HUES64 (cell line): ENCODE results near the gene C1R.
"Not testable (repeated sequence)": the region's sequence is repeated elsewhere in the genome, so short reads cannot be mapped to it uniquely, and the experiment has no call there.

Experiments used
- H3K27ac ChIP-seq: 2 replicates; pipeline ENCODE4 v1.7.0; 2013; ENCODE audit warnings: low read depth, low read length, inconsistent platforms
- H3K27me3 ChIP-seq: 2 replicates; pipeline ENCODE4 v1.6.1; 2013; ENCODE audit warnings: mild to moderate bottlenecking, low read length; ENCODE audit not compliant: insufficient read depth
- H3K36me3 ChIP-seq: 2 replicates; pipeline ENCODE4 v1.6.1; 2013; ENCODE audit warnings: mild to moderate bottlenecking, low read length; ENCODE audit not compliant: insufficient read depth
- H3K4me1 ChIP-seq: 2 replicates; pipeline ENCODE4 v1.6.1; 2013; ENCODE audit warnings: mild to moderate bottlenecking, low read length, moderate library complexity; ENCODE audit not compliant: insufficient read depth
- H3K4me3 ChIP-seq: 2 replicates; pipeline ENCODE4 v1.5.1; 2013; ENCODE audit warnings: mild to moderate bottlenecking, low read length, moderate library complexity
- H3K9ac ChIP-seq: 2 replicates; pipeline ENCODE4 v1.6.1; 2013; ENCODE audit warnings: mild to moderate bottlenecking, low read depth, low read length
- H3K9me3 ChIP-seq: 2 replicates; pipeline ENCODE4 v1.6.1; 2013; ENCODE audit warnings: low read depth, low read length; ENCODE audit not compliant: insufficient read depth
- WGBS: fragments of 150-250, 120-280 bp; methylation state at CpG from one replicate; pipeline ENCODE4 v1.1.7; 2013; ENCODE audit warnings: missing lambda C conversion rate; 5-methylcytosine and 5-hydroxymethylcytosine counted together

The C1R gene

GRCh38 chr12:7064516-7064915 lies 27.7 kb downstream of the C1R start:
- Histone ChIP-seq H3K27me3 (no peaks in the 10 kb centered on the region), H3K9ac (no peak overlapping the region), H3K4me1 (peaks cover 8% of the 10 kb centered on the region), H3K9me3 (no peaks in the 10 kb centered on the region), H3K27ac (no peak overlapping the region), H3K4me3 (no peak overlapping the region), H3K36me3 (no peaks in the 10 kb centered on the region)
- WGBS, result 97% methylated on average over 3 of the region's 3 CpGs

DNA sequence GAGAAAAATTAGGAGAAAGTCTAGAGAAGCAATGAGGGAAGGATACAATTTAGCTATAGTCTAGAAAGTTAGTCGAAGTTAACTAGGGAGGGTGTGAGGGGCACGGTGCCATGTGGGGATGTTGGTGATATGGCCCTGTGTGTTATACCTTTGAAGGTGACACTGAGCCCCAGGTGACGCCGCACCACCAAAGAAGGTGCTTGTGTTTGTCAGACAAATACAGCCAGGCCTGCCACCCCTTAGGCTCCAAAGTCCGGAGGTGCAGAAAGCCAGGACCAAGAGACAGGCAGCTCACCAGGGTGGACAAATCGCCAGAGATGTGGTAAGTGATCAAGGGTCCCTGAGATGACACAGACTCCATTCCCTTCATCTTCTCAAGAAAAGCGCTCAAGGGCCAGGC lies 30.6 kb downstream of the C1R start:
- 94% methylated on average over 7 of the region's 7 CpGs for WGBS
- H3K9ac ChIP-seq, result no peak overlapping the region
- H3K9me3 ChIP-seq, result no peaks in the 10 kb centered on the region
- peaks cover 8% of the 10 kb centered on the region for H3K4me1 ChIP-seq
- H3K27ac ChIP-seq, result no peak overlapping the region
- H3K27me3 ChIP-seq, result no peaks in the 10 kb centered on the region
- no peaks in the 10 kb centered on the region for H3K36me3 ChIP-seq
- no peak overlapping the region for H3K4me3 ChIP-seq

DNA sequence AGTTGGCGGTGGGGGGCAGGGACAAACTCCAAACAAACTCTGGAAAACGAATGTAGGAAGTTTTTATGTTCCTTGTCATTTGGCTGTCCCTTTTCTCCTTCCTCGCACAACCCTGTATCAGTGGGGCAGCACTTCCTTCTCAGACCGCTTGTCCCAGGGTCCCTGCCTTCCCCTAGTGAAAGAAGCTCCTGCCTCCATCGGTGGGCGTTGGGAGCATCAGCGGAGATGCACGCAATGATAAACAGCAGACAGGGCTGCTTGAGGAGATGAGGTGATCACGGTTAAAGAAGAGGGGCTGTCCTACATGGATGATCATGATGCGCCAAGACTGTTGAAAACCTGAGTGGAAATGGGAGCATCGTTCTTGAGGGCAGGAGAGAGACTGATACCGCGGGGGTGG lies 31.1 kb downstream of the C1R start:
- no peak overlapping the region for H3K27ac ChIP-seq
- H3K4me3 ChIP-seq, result no peak overlapping the region
- WGBS, result 82% methylated on average over 13 of the region's 13 CpGs
- no peaks in the 10 kb centered on the region for H3K9me3 ChIP-seq
- no peaks in the 10 kb centered on the region for H3K36me3 ChIP-seq
- no peaks in the 10 kb centered on the region for H3K27me3 ChIP-seq
- peaks cover 8% of the 10 kb centered on the region for H3K4me1 ChIP-seq
- peak overlapping the region; percentile 24; the same call in 1 of the 2 replicates for H3K9ac ChIP-seq

GRCh38 chr12:7060353-7060954 lies 31.8 kb downstream of the C1R start, which contains the start of gene C1S:
Gene C1S, plus strand, starts transcription at chr12:7060718. Its CDS starts 1,195 bp downstream, at chr12:7061913.
- no peak within 1 kb of the TSS for H3K27ac ChIP-seq

GRCh38 chr12:7059780-7060179 lies 32.5 kb downstream of the C1R start:
- no peaks in the 10 kb centered on the region for H3K27me3 ChIP-seq
- H3K9ac ChIP-seq, result no peak overlapping the region
- H3K4me1 ChIP-seq, result peaks cover 8% of the 10 kb centered on the region
- H3K9me3 ChIP-seq, result no peaks in the 10 kb centered on the region
- WGBS, result 90% methylated on average over 4 of the region's 4 CpGs
- H3K27ac ChIP-seq, result no peak overlapping the region
- H3K4me3 ChIP-seq, result no peak overlapping the region
- no peaks in the 10 kb centered on the region for H3K36me3 ChIP-seq

More at GRCh38 chr12:7060353-7060954, 31.8 kb downstream of the C1R start, which contains the start of gene C1S:
- Histone ChIP-seq H3K4me3 (no peak within 1 kb of the TSS), H3K36me3 (no peaks in the 10 kb centered on the region), H3K9ac (peak within 1 kb of the TSS; percentile 24), H3K4me1 (peaks cover 8% of the 10 kb centered on the region), H3K9me3 (no peaks in the 10 kb centered on the region), H3K27me3 (no peaks in the 10 kb centered on the region)
- 41% methylated on average over 10 of the region's 10 CpGs for WGBS

- no peak overlapping the region for H3K9ac ChIP-seq
- no peaks in the 10 kb centered on the region for H3K9me3 ChIP-seq
- no peaks in the 10 kb centered on the region for H3K27me3 ChIP-seq
- H3K4me3 ChIP-seq, result no peak overlapping the region
- WGBS, result 91% methylated on average over 9 of the region's 9 CpGs
- H3K36me3 ChIP-seq, result no peaks in the 10 kb centered on the region
- H3K27ac ChIP-seq, result no peak overlapping the region
- H3K4me1 ChIP-seq, result peaks cover 8% of the 10 kb centered on the region
Observed at GRCh38 chr12:7058850-7059395, 33.3 kb downstream of the C1R start.

- peaks cover 8% of the 10 kb centered on the region for H3K4me1 ChIP-seq
- 92% methylated on average over 3 of the region's 3 CpGs for WGBS
- H3K36me3 ChIP-seq, result no peaks in the 10 kb centered on the region
- H3K9ac ChIP-seq, result no peak overlapping the region
- H3K27me3 ChIP-seq, result no peaks in the 10 kb centered on the region
- H3K27ac ChIP-seq, result no peak overlapping the region
- no peak overlapping the region for H3K4me3 ChIP-seq
- H3K9me3 ChIP-seq, result no peaks in the 10 kb centered on the region
Observed at GRCh38 chr12:7058163-7058845, 33.9 kb downstream of the C1R start.

GRCh38 chr12:7055736-7056135 lies 36.5 kb downstream of the C1R start:
- H3K9me3 ChIP-seq, H3K4me3 ChIP-seq, H3K9ac ChIP-seq, H3K27me3 ChIP-seq, H3K36me3 ChIP-seq, H3K27ac ChIP-seq, H3K4me1 ChIP-seq: not testable (repeated sequence)
- WGBS, result 93% methylated on average over 2 of the region's 2 CpGs

- WGBS, result 94% methylated on average over 3 of the region's 4 CpGs
- Histone ChIP-seq H3K36me3 (no peaks in the 10 kb centered on the region), H3K9ac (no peak overlapping the region), H3K27ac (no peak overlapping the region), H3K27me3 (no peaks in the 10 kb centered on the region), H3K4me1 (no peaks in the 10 kb centered on the region), H3K9me3 (no peaks in the 10 kb centered on the region), H3K4me3 (no peak overlapping the region)
Observed at GRCh38 chr12:7054925-7055324, 37.3 kb downstream of the C1R start.

DNA sequence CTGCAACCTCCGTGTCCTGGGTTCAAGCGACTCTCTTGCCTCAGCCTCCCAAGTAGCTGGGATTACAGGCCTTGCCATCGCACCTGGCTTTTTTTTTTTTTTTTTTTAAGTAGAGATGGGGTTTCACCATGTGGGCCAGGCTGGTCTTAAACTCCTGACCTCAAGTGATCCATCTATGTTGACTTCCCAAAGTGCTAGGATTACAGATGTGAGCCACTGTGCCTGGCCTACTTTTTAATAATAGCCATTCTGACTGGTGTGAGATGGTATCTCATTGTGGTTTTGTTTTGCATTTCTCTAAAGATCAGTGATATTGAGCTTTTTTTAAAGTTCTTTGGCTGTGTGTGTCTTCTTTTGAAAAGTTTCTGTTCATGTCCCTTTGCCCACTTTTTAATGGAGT lies 42.3 kb downstream of the C1R start:
- WGBS, result 94% methylated on average over 3 of the region's 3 CpGs
- not testable (repeated sequence) for H3K27me3 ChIP-seq, H3K9me3 ChIP-seq

GRCh38 chr12:7049445-7049951 lies 42.7 kb downstream of the C1R start:
- H3K9me3 ChIP-seq, H3K36me3 ChIP-seq, H3K27me3 ChIP-seq, H3K4me3 ChIP-seq, H3K4me1 ChIP-seq, H3K9ac ChIP-seq, H3K27ac ChIP-seq: not testable (repeated sequence)
- WGBS, result 90% methylated on average over 10 of the region's 10 CpGs

More for the DNA sequence above, 42.3 kb downstream of the C1R start:
- not testable (repeated sequence) for H3K4me3 ChIP-seq, H3K36me3 ChIP-seq, H3K4me1 ChIP-seq, H3K9ac ChIP-seq, H3K27ac ChIP-seq
